Calu3 (cell line): ENCODE measurements around the gene KCNQ5. TPM values are rescaled to one million over a fixed set of nuclear protein-coding genes. Genes with fewer than 3 reads are reported as not detected.

Source experiments
- BruUV-seq: library from RNA; stranded (reverse); fragments of 400-500 nt; replicated peaks from 2 replicates; lab custom pipeline; 2021; lab: Mats Ljungman, UMichigan
- CTCF ChIA-PET: fragments of 300-600 bp; sonication (Branson Sonifier 250); formaldehyde crosslinking; loops from one replicate; lab custom pipeline; 2022; ENCODE audit warnings: antibody characterized with exemption; lab: Charles Lee
- DNase-seq: peaks from one replicate; pipeline ENCODE4 v3.0.0; 2022
- H3K27ac Mint-ChIP-seq: one replicate; pipeline ENCODE4 v1.8.0; 2022; ENCODE audit warnings: mixed read lengths; ENCODE audit not compliant: unreplicated experiment
- H3K27me3 Mint-ChIP-seq: one replicate; pipeline ENCODE4 v1.8.0; 2022; ENCODE audit warnings: mixed read lengths; ENCODE audit not compliant: unreplicated experiment
- H3K36me3 Mint-ChIP-seq: one replicate; pipeline ENCODE4 v1.8.0; 2022; ENCODE audit warnings: mild to moderate bottlenecking, moderate library complexity, mixed read lengths; ENCODE audit not compliant: insufficient read depth, unreplicated experiment
- H3K4me1 Mint-ChIP-seq: one replicate; pipeline ENCODE4 v1.8.0; 2022; ENCODE audit warnings: mild to moderate bottlenecking, low read depth, mixed read lengths; ENCODE audit not compliant: unreplicated experiment
- H3K4me3 Mint-ChIP-seq: one replicate; pipeline ENCODE4 v1.8.0; 2022; ENCODE audit warnings: mild to moderate bottlenecking, low read depth, moderate library complexity, mixed read lengths; ENCODE audit not compliant: unreplicated experiment
- H3K9me3 Mint-ChIP-seq: one replicate; pipeline ENCODE4 v1.8.0; 2022; ENCODE audit warnings: low read depth, mixed read lengths; ENCODE audit not compliant: unreplicated experiment
- intact Hi-C: fragments of 100-400 bp; cut with micrococcal nuclease; formaldehyde crosslinking; loops from one replicate; pipeline ENCODE4 v1.10.0; 2022; ENCODE audit not compliant: unreplicated experiment
- total RNA-seq: library from RNA; stranded (reverse); gene quantifications from 2 replicates; pipeline ENCODE4 v1.2.3, GENCODE V29; 2022
- TF ChIP-seq, protein P1 (sequence below): fragments of 200-600 bp; IDR thresholded peaks from one replicate; pipeline ENCODE4 v1.8.0; 2022; ENCODE audit warnings: antibody characterized with exemption; ENCODE audit not compliant: unreplicated experiment

Gene KCNQ5
- total RNA-seq, 1 experiment from 2014 or later = not detected

DNA sequence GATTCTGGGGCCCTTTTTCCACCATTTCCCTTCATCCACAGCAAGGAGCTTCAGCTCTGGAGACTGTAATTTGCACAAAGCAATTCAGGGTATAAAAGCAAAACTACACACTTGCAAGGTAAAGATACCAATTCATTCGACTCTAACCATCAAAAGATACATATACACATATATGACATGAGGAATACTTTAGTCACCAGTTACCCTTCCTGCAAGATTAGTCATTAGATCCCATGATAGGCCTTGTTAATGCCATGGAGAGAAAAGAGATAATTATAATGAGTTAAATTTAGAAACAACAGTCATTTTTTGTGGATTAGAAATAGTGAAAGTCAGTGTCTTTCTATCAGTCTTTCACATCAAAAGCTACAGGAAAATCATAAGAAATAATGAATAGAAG, 204.2 kb downstream of the KCNQ5 start:
- DNase-seq = no peak
- intact Hi-C loops = no loop called here
- Mint-ChIP-seq H3K4me1 (no peaks in the 10 kb centered on the region), H3K9me3 (no peaks in the 10 kb centered on the region), H3K27me3 (no peaks in the 10 kb centered on the region), H3K4me3 (no peak overlapping the region), H3K36me3 (no peaks in the 10 kb centered on the region), H3K27ac (no peak overlapping the region)
- CTCF ChIA-PET = no interaction called here
- BruUV-seq = no TSS peak
- TF ChIP-seq, protein P1, sequence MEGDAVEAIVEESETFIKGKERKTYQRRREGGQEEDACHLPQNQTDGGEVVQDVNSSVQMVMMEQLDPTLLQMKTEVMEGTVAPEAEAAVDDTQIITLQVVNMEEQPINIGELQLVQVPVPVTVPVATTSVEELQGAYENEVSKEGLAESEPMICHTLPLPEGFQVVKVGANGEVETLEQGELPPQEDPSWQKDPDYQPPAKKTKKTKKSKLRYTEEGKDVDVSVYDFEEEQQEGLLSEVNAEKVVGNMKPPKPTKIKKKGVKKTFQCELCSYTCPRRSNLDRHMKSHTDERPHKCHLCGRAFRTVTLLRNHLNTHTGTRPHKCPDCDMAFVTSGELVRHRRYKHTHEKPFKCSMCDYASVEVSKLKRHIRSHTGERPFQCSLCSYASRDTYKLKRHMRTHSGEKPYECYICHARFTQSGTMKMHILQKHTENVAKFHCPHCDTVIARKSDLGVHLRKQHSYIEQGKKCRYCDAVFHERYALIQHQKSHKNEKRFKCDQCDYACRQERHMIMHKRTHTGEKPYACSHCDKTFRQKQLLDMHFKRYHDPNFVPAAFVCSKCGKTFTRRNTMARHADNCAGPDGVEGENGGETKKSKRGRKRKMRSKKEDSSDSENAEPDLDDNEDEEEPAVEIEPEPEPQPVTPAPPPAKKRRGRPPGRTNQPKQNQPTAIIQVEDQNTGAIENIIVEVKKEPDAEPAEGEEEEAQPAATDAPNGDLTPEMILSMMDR = no peak

DNA sequence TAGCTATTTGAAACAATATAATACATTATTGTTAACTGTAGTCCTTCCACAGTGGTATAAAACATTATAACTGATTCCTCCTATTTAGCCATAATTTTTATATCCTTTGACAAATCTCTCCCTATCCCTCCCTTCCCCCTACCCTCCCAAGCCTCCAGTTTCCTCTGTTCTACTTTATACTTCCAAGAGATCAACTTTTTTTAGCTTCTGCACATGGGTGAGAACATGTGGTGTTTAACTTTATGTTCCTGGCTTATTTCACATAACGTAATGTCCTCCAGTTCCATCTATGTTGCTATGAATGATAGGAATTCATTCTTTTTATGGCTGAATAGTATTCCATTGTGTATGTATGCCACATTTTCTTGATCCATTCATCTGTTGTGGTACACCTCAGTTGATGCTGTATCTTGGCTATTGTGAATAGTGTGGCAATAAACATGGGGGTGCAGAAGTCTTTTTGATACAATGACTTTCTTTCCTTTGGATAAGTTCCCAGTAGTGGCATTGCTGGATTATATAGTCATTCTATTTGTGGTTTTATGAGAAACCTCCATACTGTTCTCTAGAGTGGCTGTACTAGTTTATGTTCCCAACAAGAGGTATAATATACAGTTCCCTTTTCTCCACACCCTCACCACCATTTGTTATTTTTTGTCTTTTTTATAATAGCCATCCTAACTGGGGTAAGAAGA, 205.0 kb downstream of the KCNQ5 start:
- no TSS peak for BruUV-seq
- CTCF ChIA-PET = no interaction called here
- H3K36me3 Mint-ChIP-seq = no peaks in the 10 kb centered on the region

DNA sequence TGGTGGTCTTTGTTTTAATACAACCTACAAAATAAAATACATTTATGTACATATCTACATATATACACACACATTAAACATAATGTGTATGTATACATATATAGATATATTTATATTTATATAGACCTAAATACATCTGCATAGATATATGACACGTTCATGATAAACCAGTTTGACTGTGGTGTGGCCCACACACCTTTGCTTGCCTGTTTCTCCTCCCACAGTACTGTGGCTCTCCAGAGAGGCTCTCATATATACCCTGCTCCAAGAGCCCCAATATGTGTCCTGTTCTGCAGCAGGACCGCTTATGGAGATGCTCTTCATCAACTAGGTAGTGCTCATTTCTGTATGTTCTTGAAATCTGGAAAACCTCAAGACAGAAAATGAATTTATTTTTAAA, 207.0 kb downstream of the KCNQ5 start:
- Mint-ChIP-seq H3K27ac (no peak overlapping the region), H3K27me3 (no peaks in the 10 kb centered on the region), H3K9me3 (no peaks in the 10 kb centered on the region), H3K36me3 (no peaks in the 10 kb centered on the region), H3K4me3 (no peak overlapping the region), H3K4me1 (no peaks in the 10 kb centered on the region)
- TF ChIP-seq, protein P1 = no peak
- CTCF ChIA-PET = no interaction called here
- no peak for DNase-seq
- no TSS peak for BruUV-seq
- intact Hi-C loops = no loop called here

More for the DNA sequence above, 205.0 kb downstream of the KCNQ5 start:
- Mint-ChIP-seq H3K9me3 (no peaks in the 10 kb centered on the region), H3K27ac (no peak overlapping the region), H3K27me3 (no peaks in the 10 kb centered on the region), H3K4me3 (no peak overlapping the region), H3K4me1 (no peaks in the 10 kb centered on the region)
- intact Hi-C loops = no loop called here
- DNase-seq = no peak
- TF ChIP-seq, protein P1 = no peak

DNA sequence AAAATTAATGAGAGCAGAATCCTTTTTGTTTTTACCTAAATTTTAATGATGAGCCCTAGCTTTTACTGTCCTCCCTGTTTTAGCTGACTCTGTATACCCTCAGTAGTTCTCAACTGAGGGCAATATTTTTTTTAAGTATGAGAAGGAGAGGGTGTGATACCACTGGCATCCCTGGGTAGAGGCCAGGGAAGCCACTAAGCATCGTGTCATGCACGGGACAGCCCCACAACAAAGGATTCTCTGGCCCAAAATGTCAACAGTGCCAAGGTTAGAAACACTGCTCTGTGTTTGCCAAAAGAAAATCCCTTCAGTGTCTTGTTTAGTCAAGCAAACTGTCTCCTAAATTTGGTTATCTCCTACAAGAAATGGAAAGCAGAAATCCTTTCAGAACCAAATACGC, 210.4 kb downstream of the KCNQ5 start:
- H3K27me3 Mint-ChIP-seq = no peaks in the 10 kb centered on the region

More for the DNA sequence above, 210.4 kb downstream of the KCNQ5 start:
- intact Hi-C loops = no loop called here
- no peak for DNase-seq
- no peaks in the 10 kb centered on the region for H3K4me1 Mint-ChIP-seq
- H3K4me3 Mint-ChIP-seq = no peak overlapping the region
- no peak overlapping the region for H3K27ac Mint-ChIP-seq
- no peaks in the 10 kb centered on the region for H3K9me3 Mint-ChIP-seq
- BruUV-seq = no TSS peak
- TF ChIP-seq, protein P1 = no peak
- CTCF ChIA-PET = no interaction called here
- H3K36me3 Mint-ChIP-seq = no peaks in the 10 kb centered on the region
